Vagina (tissue), 2 donors: ENCODE data around the gene MS4A1. TPM values are rescaled to one million over a fixed set of nuclear protein-coding genes. Genes with fewer than 3 reads are reported as not detected.

Experiments used
- DNase-seq, 2 donors: peaks; one replicate each; pipeline ENCODE4 v3.0.0-alpha.2; 2017; ENCODE audit errors: extremely low spot score in 2 of 2
- H3K27ac ChIP-seq: fragments of 200-600 bp; sonication (generic); one replicate; pipeline ENCODE4 v1.5.1; 2019
- H3K27me3 ChIP-seq: fragments of 200-600 bp; sonication (generic); one replicate; pipeline ENCODE4 v1.5.1; 2019
- H3K36me3 ChIP-seq, 2 donors: fragments of 200-600 bp; sonication (generic); one replicate each; pipeline ENCODE4 v1.5.1; 2017 to 2019
- H3K4me1 ChIP-seq: fragments of 200-600 bp; sonication (generic); one replicate; pipeline ENCODE4 v1.5.1; 2019
- H3K4me3 ChIP-seq, 2 donors: fragments of 200-600 bp; sonication (generic); 1 replicate in 1 of 2; 2 replicates in 1 of 2; pipeline ENCODE4 v1.5.1; 2016 to 2019
- H3K9me3 ChIP-seq: fragments of 200-600 bp; sonication (generic); one replicate; pipeline ENCODE4 v1.5.1; 2019
- CTCF ChIP-seq, 3 experiments: fragments of 450-650 bp in 2 of 3; fragments of 200-600 bp in 1 of 3; sonication (generic) in 1 of 3; IDR thresholded peaks; one replicate each; pipeline ENCODE4 v1.5.1; 2017 to 2019; ENCODE audit warnings: antibody characterized with exemption in 3 of 3, mild to moderate bottlenecking in 2 of 3, moderate library complexity in 2 of 3
- POLR2A ChIP-seq, 2 donors: fragments of 450-650 bp; IDR thresholded peaks; one replicate each; pipeline ENCODE4 v1.6.1; 2017; ENCODE audit warnings: antibody characterized with exemption in 2 of 2, mild to moderate bottlenecking in 2 of 2, moderate library complexity in 2 of 2
- POLR2AphosphoS5 ChIP-seq, 2 donors: sonication (generic); formaldehyde crosslinking; IDR thresholded peaks; one replicate each; pipeline ENCODE4 v1.9.0; 2017; ENCODE audit warnings: antibody characterized with exemption in 2 of 2, mild to moderate bottlenecking in 2 of 2, low read depth in 1 of 2; ENCODE audit not compliant: insufficient read depth in 1 of 2
- intact Hi-C: fragments of 100-400 bp; cut with DNase I; formaldehyde crosslinking; loops from one replicate; pipeline ENCODE4 v1.15.1; 2023
- total RNA-seq: library from RNA; depleted of rRNA; stranded (reverse); fragments of >200 nt; gene quantifications from one replicate; pipeline ENCODE4 v1.2.3, GENCODE V29; 2016

MS4A1 gene
- total RNA-seq, 1 donor from 2014 or later, result not detected

- no peak for DNase-seq
- no peak for TF ChIP-seq POLR2AphosphoS5 (IDR thresholded peaks at IDR 0.05; ENCODE audit: insufficient read depth in 1 of 2, low read depth in 1 of 2)
- no peak for TF ChIP-seq POLR2A (IDR thresholded peaks at IDR 0.05)
- no peak for TF ChIP-seq CTCF (IDR thresholded peaks at IDR 0.05)
- intact Hi-C loops, result no loop called here
- no peaks in the 10 kb centered on the region for H3K9me3 ChIP-seq
- H3K27me3 ChIP-seq, result no peaks in the 10 kb centered on the region
- no peak overlapping the region for H3K4me3 ChIP-seq
- no peaks in the 10 kb centered on the region for H3K36me3 ChIP-seq
- no peak overlapping the region for H3K27ac ChIP-seq
- no peaks in the 10 kb centered on the region for H3K4me1 ChIP-seq
Observed at GRCh38 chr11:60485987-60486386, 30.3 kb downstream of the MS4A1 start.

- H3K4me1 ChIP-seq, result no peaks in the 10 kb centered on the region
- H3K9me3 ChIP-seq, result no peaks in the 10 kb centered on the region
- H3K4me3 ChIP-seq, result no peak within 1 kb of the TSS
- TF ChIP-seq POLR2AphosphoS5 (IDR thresholded peaks at IDR 0.05; ENCODE audit: insufficient read depth in 1 of 2, low read depth in 1 of 2), result no peak
- no peak for TF ChIP-seq POLR2A (IDR thresholded peaks at IDR 0.05)
- no peak for TF ChIP-seq CTCF (IDR thresholded peaks at IDR 0.05)
- no peaks in the 10 kb centered on the region for H3K27me3 ChIP-seq
- H3K36me3 ChIP-seq, result no peaks in the 10 kb centered on the region
- DNase-seq, result no peak
- intact Hi-C loops, result no loop called here
- H3K27ac ChIP-seq, result no peak within 1 kb of the TSS
Observed at GRCh38 chr11:60492488-60493009, 36.9 kb downstream of the MS4A1 start, which contains the start of gene MS4A12. Gene MS4A12, plus strand, starts transcription at chr11:60492778. Its CDS starts 4,541 bp downstream, at chr11:60497319.

GRCh38 chr11:60493454-60493853 is 37.8 kb downstream of the MS4A1 start:
- no peaks in the 10 kb centered on the region for H3K27me3 ChIP-seq
- intact Hi-C loops, result no loop called here
- DNase-seq, result no peak
- H3K9me3 ChIP-seq, result no peaks in the 10 kb centered on the region
- no peak for TF ChIP-seq CTCF (IDR thresholded peaks at IDR 0.05)
- TF ChIP-seq POLR2A (IDR thresholded peaks at IDR 0.05), result no peak
- no peak for TF ChIP-seq POLR2AphosphoS5 (IDR thresholded peaks at IDR 0.05; ENCODE audit: insufficient read depth in 1 of 2, low read depth in 1 of 2)
- H3K36me3 ChIP-seq, result no peaks in the 10 kb centered on the region
- H3K4me3 ChIP-seq, result no peak overlapping the region
- H3K27ac ChIP-seq, result no peak overlapping the region
- H3K4me1 ChIP-seq, result no peaks in the 10 kb centered on the region

GRCh38 chr11:60498399-60498798 is 42.8 kb downstream of the MS4A1 start:
- Histone ChIP-seq H3K27me3 (no peaks in the 10 kb centered on the region), H3K4me1 (no peaks in the 10 kb centered on the region), H3K9me3 (no peaks in the 10 kb centered on the region), H3K4me3 (no peak overlapping the region), H3K36me3 (no peaks in the 10 kb centered on the region), H3K27ac (no peak overlapping the region)
- no peak for DNase-seq
- intact Hi-C loops, result no loop called here
- TF ChIP-seq CTCF (IDR thresholded peaks at IDR 0.05) (no peak), POLR2AphosphoS5 (IDR thresholded peaks at IDR 0.05; ENCODE audit: insufficient read depth in 1 of 2, low read depth in 1 of 2) (no peak), POLR2A (IDR thresholded peaks at IDR 0.05) (no peak)

- intact Hi-C loops, result no loop called here
- Histone ChIP-seq H3K27ac (no peak overlapping the region), H3K4me3 (no peak overlapping the region), H3K27me3 (no peaks in the 10 kb centered on the region), H3K4me1 (no peaks in the 10 kb centered on the region), H3K9me3 (no peaks in the 10 kb centered on the region), H3K36me3 (no peaks in the 10 kb centered on the region)
- TF ChIP-seq POLR2AphosphoS5 (IDR thresholded peaks at IDR 0.05; ENCODE audit: insufficient read depth in 1 of 2, low read depth in 1 of 2) (no peak), CTCF (IDR thresholded peaks at IDR 0.05) (no peak), POLR2A (IDR thresholded peaks at IDR 0.05) (no peak)
- DNase-seq, result no peak
Observed at GRCh38 chr11:60498853-60499252, 43.2 kb downstream of the MS4A1 start.
